ENCODE measurements around the gene MKNK2. TPM values are rescaled to one million over a fixed set of nuclear protein-coding genes. Genes with fewer than 3 reads are reported as not detected.
"Not testable (repeated sequence)": the region's sequence is repeated elsewhere in the genome, so short reads cannot be mapped to it uniquely, and the experiment has no call there.

Gene MKNK2
- total RNA-seq (2012; rRNA removed), result 58.8 and 84.7 TPM in 2 replicates

- peak within 1 kb of the TSS; percentile 100 for H3K4me2 ChIP-seq (ENCODE audit: low read length)
- no peaks in the 10 kb centered on the region for H3K27me3 ChIP-seq (ENCODE audit: control insufficient read depth, insufficient read depth, low read length)
- H3K4me3 ChIP-seq (ENCODE audit: low read length), result peak within 1 kb of the TSS; percentile 97
- H3K9ac ChIP-seq (ENCODE audit: low read depth, low read length), result peak within 1 kb of the TSS; percentile 87
- peaks cover 11% of the 10 kb centered on the region for H3K36me3 ChIP-seq (ENCODE audit: insufficient read depth, low read length)
- peaks cover 46% of the 10 kb centered on the region for H3K4me1 ChIP-seq (ENCODE audit: control insufficient read depth, insufficient read depth, low read length)
- no peaks in the 10 kb centered on the region for H3K9me3 ChIP-seq (replicated peaks; ENCODE audit: low read length)
Measured at GRCh38 chr19:2050991-2051772, at the start of gene MKNK2. Gene MKNK2 (minus strand): TSS chr19:2051244. CDS start chr19:2050851, 393 bp downstream.

GRCh38 chr19:2100719-2101061 is 49.6 kb upstream of the MKNK2 start:
- no peak overlapping the region for H3K9ac ChIP-seq (ENCODE audit: low read depth, low read length)
- H3K27me3 ChIP-seq (ENCODE audit: control insufficient read depth, insufficient read depth, low read length), result no peaks in the 10 kb centered on the region
- peaks cover 10% of the 10 kb centered on the region for H3K4me1 ChIP-seq (ENCODE audit: control insufficient read depth, insufficient read depth, low read length)
- H3K36me3 ChIP-seq (ENCODE audit: insufficient read depth, low read length), result peaks cover 51% of the 10 kb centered on the region
- H3K9me3 ChIP-seq (replicated peaks; ENCODE audit: low read length), result no peaks in the 10 kb centered on the region
- H3K4me3 ChIP-seq (ENCODE audit: low read length), result no peak overlapping the region
- no peak overlapping the region for H3K4me2 ChIP-seq (ENCODE audit: low read length)

GRCh38 chr19:2099937-2100718 is 49.1 kb upstream of the MKNK2 start:
- H3K36me3 ChIP-seq (ENCODE audit: insufficient read depth, low read length), result peaks cover 46% of the 10 kb centered on the region
- no peaks in the 10 kb centered on the region for H3K9me3 ChIP-seq (replicated peaks; ENCODE audit: low read length)
- no peak overlapping the region for H3K9ac ChIP-seq (ENCODE audit: low read depth, low read length)
- no peaks in the 10 kb centered on the region for H3K27me3 ChIP-seq (ENCODE audit: control insufficient read depth, insufficient read depth, low read length)
- H3K4me3 ChIP-seq (ENCODE audit: low read length), result no peak overlapping the region
- no peak overlapping the region for H3K4me2 ChIP-seq (ENCODE audit: low read length)
- H3K4me1 ChIP-seq (ENCODE audit: control insufficient read depth, insufficient read depth, low read length), result peaks cover 10% of the 10 kb centered on the region

- no peak overlapping the region for H3K4me2 ChIP-seq (ENCODE audit: low read length)
- H3K36me3 ChIP-seq (ENCODE audit: insufficient read depth, low read length), result peaks cover 35% of the 10 kb centered on the region
- no peak overlapping the region for H3K9ac ChIP-seq (ENCODE audit: low read depth, low read length)
- no peaks in the 10 kb centered on the region for H3K9me3 ChIP-seq (replicated peaks; ENCODE audit: low read length)
- H3K4me1 ChIP-seq (ENCODE audit: control insufficient read depth, insufficient read depth, low read length), result peaks cover 18% of the 10 kb centered on the region
- no peaks in the 10 kb centered on the region for H3K27me3 ChIP-seq (ENCODE audit: control insufficient read depth, insufficient read depth, low read length)
- H3K4me3 ChIP-seq (ENCODE audit: low read length), result no peak overlapping the region
Measured at GRCh38 chr19:2099054-2099501, 48.0 kb upstream of the MKNK2 start.

- Histone ChIP-seq H3K4me1 (ENCODE audit: control insufficient read depth, insufficient read depth, low read length) (peaks cover 18% of the 10 kb centered on the region), H3K36me3 (ENCODE audit: insufficient read depth, low read length) (peaks cover 35% of the 10 kb centered on the region), H3K9me3 (replicated peaks; ENCODE audit: low read length) (no peaks in the 10 kb centered on the region), H3K27me3 (ENCODE audit: control insufficient read depth, insufficient read depth, low read length) (no peaks in the 10 kb centered on the region), H3K9ac (ENCODE audit: low read depth, low read length) (no peak overlapping the region), H3K4me3 (ENCODE audit: low read length) (no peak overlapping the region), H3K4me2 (ENCODE audit: low read length) (peak overlapping the region; percentile 96)
Measured at GRCh38 chr19:2097886-2098327, 46.9 kb upstream of the MKNK2 start.

- peak overlapping the region; percentile 71 for H3K4me3 ChIP-seq (ENCODE audit: low read length)
- H3K27me3 ChIP-seq (ENCODE audit: control insufficient read depth, insufficient read depth, low read length), result no peaks in the 10 kb centered on the region
- H3K36me3 ChIP-seq (ENCODE audit: insufficient read depth, low read length), result peaks cover 38% of the 10 kb centered on the region
- H3K4me1 ChIP-seq (ENCODE audit: control insufficient read depth, insufficient read depth, low read length), result peaks cover 18% of the 10 kb centered on the region
- no peaks in the 10 kb centered on the region for H3K9me3 ChIP-seq (replicated peaks; ENCODE audit: low read length)
- H3K9ac ChIP-seq (ENCODE audit: low read depth, low read length), result peak overlapping the region; percentile 50
- H3K4me2 ChIP-seq (ENCODE audit: low read length), result peak overlapping the region; percentile 96
Measured at GRCh38 chr19:2097203-2097885, 46.3 kb upstream of the MKNK2 start.

- peak within 1 kb of the TSS; percentile 96 for H3K4me2 ChIP-seq (ENCODE audit: low read length)
- H3K9me3 ChIP-seq (replicated peaks; ENCODE audit: low read length), result no peaks in the 10 kb centered on the region
- peak within 1 kb of the TSS; percentile 89 for H3K4me3 ChIP-seq (ENCODE audit: low read length)
- peaks cover 18% of the 10 kb centered on the region for H3K4me1 ChIP-seq (ENCODE audit: control insufficient read depth, insufficient read depth, low read length)
- H3K27me3 ChIP-seq (ENCODE audit: control insufficient read depth, insufficient read depth, low read length), result no peaks in the 10 kb centered on the region
- H3K36me3 ChIP-seq (ENCODE audit: insufficient read depth, low read length), result peaks cover 33% of the 10 kb centered on the region
- H3K9ac ChIP-seq (ENCODE audit: low read depth, low read length), result peak within 1 kb of the TSS; percentile 88
Measured at GRCh38 chr19:2096480-2097202, 45.6 kb upstream of the MKNK2 start, which contains the start of gene IZUMO4. Gene IZUMO4 (plus strand): TSS chr19:2096915. CDS start chr19:2096946, 31 bp downstream.

GRCh38 chr19:2096034-2096479 is 45.0 kb upstream of the MKNK2 start, which contains the start of gene MOB3A:
Gene MOB3A (minus strand): TSS chr19:2096326. CDS start chr19:2078560, 17,766 bp downstream.
- Histone ChIP-seq H3K4me2 (ENCODE audit: low read length) (peak within 1 kb of the TSS; percentile 96), H3K4me1 (ENCODE audit: control insufficient read depth, insufficient read depth, low read length) (peaks cover 20% of the 10 kb centered on the region), H3K9ac (ENCODE audit: low read depth, low read length) (peak within 1 kb of the TSS; percentile 88), H3K9me3 (replicated peaks; ENCODE audit: low read length) (no peaks in the 10 kb centered on the region), H3K4me3 (ENCODE audit: low read length) (peak within 1 kb of the TSS; percentile 89), H3K36me3 (ENCODE audit: insufficient read depth, low read length) (peaks cover 28% of the 10 kb centered on the region), H3K27me3 (ENCODE audit: control insufficient read depth, insufficient read depth, low read length) (no peaks in the 10 kb centered on the region)

- H3K36me3 ChIP-seq (ENCODE audit: insufficient read depth, low read length), result peaks cover 11% of the 10 kb centered on the region
- not testable (repeated sequence) for H3K9me3 ChIP-seq (replicated peaks; ENCODE audit: low read length); H3K9ac ChIP-seq (ENCODE audit: low read depth, low read length); H3K27me3 ChIP-seq (ENCODE audit: control insufficient read depth, insufficient read depth, low read length); H3K4me2 ChIP-seq (ENCODE audit: low read length); H3K4me3 ChIP-seq (ENCODE audit: low read length)
- H3K4me1 ChIP-seq (ENCODE audit: control insufficient read depth, insufficient read depth, low read length), result peaks cover 36% of the 10 kb centered on the region
Measured at GRCh38 chr19:2091926-2092525, 41.0 kb upstream of the MKNK2 start.

- Histone ChIP-seq H3K9me3 (replicated peaks; ENCODE audit: low read length) (no peaks in the 10 kb centered on the region), H3K9ac (ENCODE audit: low read depth, low read length) (peak overlapping the region; percentile 46), H3K4me3 (ENCODE audit: low read length) (peak overlapping the region; percentile 59), H3K36me3 (ENCODE audit: insufficient read depth, low read length) (peaks cover 14% of the 10 kb centered on the region), H3K4me1 (ENCODE audit: control insufficient read depth, insufficient read depth, low read length) (peaks cover 32% of the 10 kb centered on the region), H3K4me2 (ENCODE audit: low read length) (peak overlapping the region; percentile 88), H3K27me3 (ENCODE audit: control insufficient read depth, insufficient read depth, low read length) (no peaks in the 10 kb centered on the region)
Measured at GRCh38 chr19:2089727-2090053, 38.6 kb upstream of the MKNK2 start.

Data from skeletal muscle satellite cell (primary cell).